C4-2B (cell line): ENCODE data around the gene GGN.

Experiments used
- ZFX ChIP-seq: fragments of 450-650 bp; IDR thresholded peaks from 2 replicates; pipeline ENCODE4 v1.6.1; 2017
- TF ChIP-seq, protein P1 (sequence below): fragments of 450-650 bp; conservative IDR thresholded peaks from 2 replicates; pipeline ENCODE4 v1.5.1; 2017; ENCODE audit warnings: mild to moderate bottlenecking

GRCh38 chr19:38386971-38387549 lies 774 bp downstream of the GGN start:
- TF ChIP-seq, protein P1, sequence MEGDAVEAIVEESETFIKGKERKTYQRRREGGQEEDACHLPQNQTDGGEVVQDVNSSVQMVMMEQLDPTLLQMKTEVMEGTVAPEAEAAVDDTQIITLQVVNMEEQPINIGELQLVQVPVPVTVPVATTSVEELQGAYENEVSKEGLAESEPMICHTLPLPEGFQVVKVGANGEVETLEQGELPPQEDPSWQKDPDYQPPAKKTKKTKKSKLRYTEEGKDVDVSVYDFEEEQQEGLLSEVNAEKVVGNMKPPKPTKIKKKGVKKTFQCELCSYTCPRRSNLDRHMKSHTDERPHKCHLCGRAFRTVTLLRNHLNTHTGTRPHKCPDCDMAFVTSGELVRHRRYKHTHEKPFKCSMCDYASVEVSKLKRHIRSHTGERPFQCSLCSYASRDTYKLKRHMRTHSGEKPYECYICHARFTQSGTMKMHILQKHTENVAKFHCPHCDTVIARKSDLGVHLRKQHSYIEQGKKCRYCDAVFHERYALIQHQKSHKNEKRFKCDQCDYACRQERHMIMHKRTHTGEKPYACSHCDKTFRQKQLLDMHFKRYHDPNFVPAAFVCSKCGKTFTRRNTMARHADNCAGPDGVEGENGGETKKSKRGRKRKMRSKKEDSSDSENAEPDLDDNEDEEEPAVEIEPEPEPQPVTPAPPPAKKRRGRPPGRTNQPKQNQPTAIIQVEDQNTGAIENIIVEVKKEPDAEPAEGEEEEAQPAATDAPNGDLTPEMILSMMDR: no peak
- TF ChIP-seq ZFX: no peak
